ENCODE measurements around the gene RAB11FIP4. TPM values are rescaled to one million over a fixed set of nuclear protein-coding genes. Genes with fewer than 3 reads are reported as not detected.
"Not testable (repeated sequence)": the region's sequence is repeated elsewhere in the genome, so short reads cannot be mapped to it uniquely, and the experiment has no call there.

The RAB11FIP4 gene
- polyA plus RNA-seq, 1 of the 3 experiments (the other 2 are of a cell fraction): 9.4 TPM

DNA sequence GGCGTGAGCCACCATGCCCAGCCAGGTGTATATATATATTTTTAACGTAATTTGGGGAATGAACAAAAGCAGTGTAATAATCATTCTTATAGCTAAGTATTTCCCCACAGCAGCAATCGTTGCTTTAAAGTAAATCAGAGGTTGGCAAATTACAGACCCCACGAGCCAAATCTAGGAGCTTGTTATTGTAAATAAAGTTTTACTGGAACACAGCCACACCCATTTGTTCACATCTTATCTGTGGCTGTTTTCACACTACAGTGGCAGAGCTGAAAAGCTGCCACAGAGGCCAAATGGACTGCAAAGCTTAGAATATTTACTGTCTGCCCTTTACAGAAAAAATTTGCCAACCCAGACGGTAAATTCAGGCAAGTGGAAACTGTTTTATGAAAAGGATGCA, 50.8 kb downstream of the RAB11FIP4 start:
- H3K9ac ChIP-seq: no peak overlapping the region
- POLR2A ChIA-PET: no interaction called here
- no peak overlapping the region for H3K4me3 ChIP-seq (ENCODE audit: low read depth in 2 of 2, low read length in 1 of 2)
- TF ChIP-seq RCOR1 (IDR thresholded peaks at IDR 0.05; ENCODE audit: low read length) (no peak), YY1 (IDR thresholded peaks at IDR 0.05; ENCODE audit: low read depth) (no peak)
- TF ChIP-seq, protein P1, sequence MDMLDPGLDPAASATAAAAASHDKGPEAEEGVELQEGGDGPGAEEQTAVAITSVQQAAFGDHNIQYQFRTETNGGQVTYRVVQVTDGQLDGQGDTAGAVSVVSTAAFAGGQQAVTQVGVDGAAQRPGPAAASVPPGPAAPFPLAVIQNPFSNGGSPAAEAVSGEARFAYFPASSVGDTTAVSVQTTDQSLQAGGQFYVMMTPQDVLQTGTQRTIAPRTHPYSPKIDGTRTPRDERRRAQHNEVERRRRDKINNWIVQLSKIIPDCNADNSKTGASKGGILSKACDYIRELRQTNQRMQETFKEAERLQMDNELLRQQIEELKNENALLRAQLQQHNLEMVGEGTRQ (IDR thresholded peaks at IDR 0.05; ENCODE audit: borderline replicate concordance, low read depth, low read length): no peak
- CTCF ChIA-PET: interaction anchor here (0.9 to 1.3 kb wide), 3 partner anchors 14 to 401 kb away, joined by 3 to 6 read pairs (median 4); no protein-coding TSS in a partner anchor
- WGBS (ENCODE audit: low lambda C conversion rate): 90% methylated on average over 5 of the region's 5 CpGs
- no peak for DNase-seq
- H3K27ac ChIP-seq (ENCODE audit: low read depth in 2 of 2, low read length in 1 of 2): no peak overlapping the region
- no peak overlapping the region for H2AFZ ChIP-seq (ENCODE audit: low read depth)
- H3F3A ChIP-seq (replicated peaks; ENCODE audit: insufficient read depth): no peaks in the 10 kb centered on the region
- no peaks in the 10 kb centered on the region for H3K36me3 ChIP-seq (replicated peaks in 1 of 2; ENCODE audit: control insufficient read depth in 1 of 2, insufficient read depth in 2 of 2, low read length in 1 of 2)
- H3K27me3 ChIP-seq (ENCODE audit: insufficient read depth): no peaks in the 10 kb centered on the region
- H3K9me2 ChIP-seq: no peaks in the 10 kb centered on the region
- no peaks in the 10 kb centered on the region for H3K9me3 ChIP-seq
- no peaks in the 10 kb centered on the region for H4K20me1 ChIP-seq (ENCODE audit: insufficient read depth)
- peaks cover 0 to 11% of the 10 kb centered on the region in 2 experiments; a peak in 2 of 4 replicates for H3K4me1 ChIP-seq (ENCODE audit: control insufficient read depth in 1 of 2, insufficient read depth in 2 of 2, low read depth in 1 of 2, low read length in 1 of 2)
- no peaks in the 10 kb centered on the region for H3K79me2 ChIP-seq (ENCODE audit: insufficient read depth)
- H3K4me2 ChIP-seq: no peak overlapping the region

DNA sequence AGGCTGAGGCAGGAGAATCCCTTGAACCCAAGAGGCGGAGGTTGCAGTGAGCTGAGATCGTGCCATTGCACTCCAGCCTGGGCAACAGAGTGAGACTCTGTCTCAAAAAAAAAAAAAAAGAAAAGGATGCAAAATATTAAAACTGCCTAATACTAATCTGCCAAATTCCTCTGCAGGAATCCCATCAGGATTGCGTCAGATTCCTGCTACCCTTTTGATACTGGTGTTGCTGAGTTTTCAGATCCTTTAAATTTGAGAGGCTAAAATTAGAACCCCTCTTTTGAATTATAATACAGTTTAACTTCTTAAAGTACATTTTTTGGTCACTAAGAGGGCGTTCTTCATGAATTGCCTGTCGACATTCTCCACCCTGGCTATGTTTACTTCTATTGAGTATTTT, 51.4 kb downstream of the RAB11FIP4 start:
- 83% methylated on average over 5 of the region's 5 CpGs for WGBS (ENCODE audit: low lambda C conversion rate)
- H3K27me3 ChIP-seq (ENCODE audit: insufficient read depth); POLR2A ChIA-PET; H3F3A ChIP-seq (replicated peaks; ENCODE audit: insufficient read depth); H3K9me2 ChIP-seq; H2AFZ ChIP-seq (ENCODE audit: low read depth); H3K9me3 ChIP-seq; H4K20me1 ChIP-seq (ENCODE audit: insufficient read depth); H3K36me3 ChIP-seq (replicated peaks in 1 of 2; ENCODE audit: control insufficient read depth in 1 of 2, insufficient read depth in 2 of 2, low read length in 1 of 2); H3K4me3 ChIP-seq (ENCODE audit: low read depth in 2 of 2, low read length in 1 of 2); H3K79me2 ChIP-seq (ENCODE audit: insufficient read depth); H3K9ac ChIP-seq; H3K4me2 ChIP-seq; DNase-seq; H3K27ac ChIP-seq (ENCODE audit: low read depth in 2 of 2, low read length in 1 of 2): not testable (repeated sequence)
- CTCF ChIA-PET: interaction anchor here (0.9 to 1.2 kb wide), 2 partner anchors 14 to 79 kb away, joined by 3 to 4 read pairs; no protein-coding TSS in a partner anchor
- H3K4me1 ChIP-seq (ENCODE audit: control insufficient read depth in 1 of 2, insufficient read depth in 2 of 2, low read depth in 1 of 2, low read length in 1 of 2): peaks cover 0 to 11% of the 10 kb centered on the region in 2 experiments; a peak in 1 of 4 replicates

DNA sequence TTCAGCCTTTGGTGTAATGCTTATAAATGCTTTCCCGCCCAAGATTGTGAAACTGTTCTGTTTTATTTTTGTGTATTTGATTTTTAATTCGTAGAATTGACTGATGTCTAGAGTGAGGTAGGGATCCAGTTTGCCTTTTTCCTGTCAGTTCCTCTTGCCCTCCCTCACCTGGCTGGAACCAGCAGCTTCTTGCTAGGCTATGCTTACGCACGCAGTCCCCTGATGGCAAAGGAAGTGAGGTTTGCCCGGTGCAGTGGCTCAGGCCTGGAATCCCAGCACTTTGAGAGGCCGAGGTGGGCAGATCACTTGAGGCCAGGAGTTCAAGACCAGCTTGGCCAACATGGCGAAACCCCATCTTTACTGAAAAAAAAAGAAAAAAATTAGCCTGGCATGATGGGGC, 51.9 kb downstream of the RAB11FIP4 start:
- Histone ChIP-seq H3F3A (replicated peaks; ENCODE audit: insufficient read depth) (no peaks in the 10 kb centered on the region), H3K4me1 (ENCODE audit: control insufficient read depth in 1 of 2, insufficient read depth in 2 of 2, low read depth in 1 of 2, low read length in 1 of 2) (peaks cover 0 to 11% of the 10 kb centered on the region in 2 experiments; a peak in 1 of 4 replicates), H4K20me1 (ENCODE audit: insufficient read depth) (no peaks in the 10 kb centered on the region), H3K9me3 (no peaks in the 10 kb centered on the region), H3K9ac (no peak overlapping the region), H3K4me3 (ENCODE audit: low read depth in 2 of 2, low read length in 1 of 2) (no peak overlapping the region), H3K4me2 (peak overlapping the region; percentile 29; the same call in 1 of the 2 replicates), H2AFZ (ENCODE audit: low read depth) (no peak overlapping the region), H3K27me3 (ENCODE audit: insufficient read depth) (no peaks in the 10 kb centered on the region), H3K79me2 (ENCODE audit: insufficient read depth) (no peaks in the 10 kb centered on the region), H3K36me3 (replicated peaks in 1 of 2; ENCODE audit: control insufficient read depth in 1 of 2, insufficient read depth in 2 of 2, low read length in 1 of 2) (no peaks in the 10 kb centered on the region), H3K27ac (ENCODE audit: low read depth in 2 of 2, low read length in 1 of 2) (no peak overlapping the region), H3K9me2 (no peaks in the 10 kb centered on the region)
- POLR2A ChIA-PET: no interaction called here
- 87% methylated on average over 7 of the region's 7 CpGs for WGBS (ENCODE audit: low lambda C conversion rate)
- no peak for DNase-seq
- CTCF ChIA-PET: interaction anchor here (1.2 kb wide), 1 partner anchor 78 kb away, joined by 3 read pairs; no protein-coding TSS in a partner anchor
- TF ChIP-seq ELF1 (IDR thresholded peaks at IDR 0.05): no peak
- TF ChIP-seq NFIC (IDR thresholded peaks at IDR 0.05; ENCODE audit: borderline replicate concordance): no peak
- TF ChIP-seq, protein P2, sequence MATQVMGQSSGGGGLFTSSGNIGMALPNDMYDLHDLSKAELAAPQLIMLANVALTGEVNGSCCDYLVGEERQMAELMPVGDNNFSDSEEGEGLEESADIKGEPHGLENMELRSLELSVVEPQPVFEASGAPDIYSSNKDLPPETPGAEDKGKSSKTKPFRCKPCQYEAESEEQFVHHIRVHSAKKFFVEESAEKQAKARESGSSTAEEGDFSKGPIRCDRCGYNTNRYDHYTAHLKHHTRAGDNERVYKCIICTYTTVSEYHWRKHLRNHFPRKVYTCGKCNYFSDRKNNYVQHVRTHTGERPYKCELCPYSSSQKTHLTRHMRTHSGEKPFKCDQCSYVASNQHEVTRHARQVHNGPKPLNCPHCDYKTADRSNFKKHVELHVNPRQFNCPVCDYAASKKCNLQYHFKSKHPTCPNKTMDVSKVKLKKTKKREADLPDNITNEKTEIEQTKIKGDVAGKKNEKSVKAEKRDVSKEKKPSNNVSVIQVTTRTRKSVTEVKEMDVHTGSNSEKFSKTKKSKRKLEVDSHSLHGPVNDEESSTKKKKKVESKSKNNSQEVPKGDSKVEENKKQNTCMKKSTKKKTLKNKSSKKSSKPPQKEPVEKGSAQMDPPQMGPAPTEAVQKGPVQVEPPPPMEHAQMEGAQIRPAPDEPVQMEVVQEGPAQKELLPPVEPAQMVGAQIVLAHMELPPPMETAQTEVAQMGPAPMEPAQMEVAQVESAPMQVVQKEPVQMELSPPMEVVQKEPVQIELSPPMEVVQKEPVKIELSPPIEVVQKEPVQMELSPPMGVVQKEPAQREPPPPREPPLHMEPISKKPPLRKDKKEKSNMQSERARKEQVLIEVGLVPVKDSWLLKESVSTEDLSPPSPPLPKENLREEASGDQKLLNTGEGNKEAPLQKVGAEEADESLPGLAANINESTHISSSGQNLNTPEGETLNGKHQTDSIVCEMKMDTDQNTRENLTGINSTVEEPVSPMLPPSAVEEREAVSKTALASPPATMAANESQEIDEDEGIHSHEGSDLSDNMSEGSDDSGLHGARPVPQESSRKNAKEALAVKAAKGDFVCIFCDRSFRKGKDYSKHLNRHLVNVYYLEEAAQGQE (IDR thresholded peaks at IDR 0.05; ENCODE audit: low read depth, low read length): no peak
- TF ChIP-seq, protein P3, sequence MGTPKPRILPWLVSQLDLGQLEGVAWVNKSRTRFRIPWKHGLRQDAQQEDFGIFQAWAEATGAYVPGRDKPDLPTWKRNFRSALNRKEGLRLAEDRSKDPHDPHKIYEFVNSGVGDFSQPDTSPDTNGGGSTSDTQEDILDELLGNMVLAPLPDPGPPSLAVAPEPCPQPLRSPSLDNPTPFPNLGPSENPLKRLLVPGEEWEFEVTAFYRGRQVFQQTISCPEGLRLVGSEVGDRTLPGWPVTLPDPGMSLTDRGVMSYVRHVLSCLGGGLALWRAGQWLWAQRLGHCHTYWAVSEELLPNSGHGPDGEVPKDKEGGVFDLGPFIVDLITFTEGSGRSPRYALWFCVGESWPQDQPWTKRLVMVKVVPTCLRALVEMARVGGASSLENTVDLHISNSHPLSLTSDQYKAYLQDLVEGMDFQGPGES (IDR thresholded peaks at IDR 0.05; ENCODE audit: low read depth, low read length): no peak
- TF ChIP-seq FOXM1 (IDR thresholded peaks at IDR 0.05; ENCODE audit: low read depth): no peak
- no peak for TF ChIP-seq CHD2 (IDR thresholded peaks at IDR 0.05; ENCODE audit: low read length, partially characterized antibody)
- TF ChIP-seq EZH2phosphoT487 (IDR thresholded peaks at IDR 0.05; ENCODE audit: borderline replicate concordance, low read depth): no peak
- no peak for TF ChIP-seq FOXJ3 (CRISPR knock-in tag; IDR thresholded peaks at IDR 0.05)
- TF ChIP-seq TAF1 (IDR thresholded peaks at IDR 0.05; ENCODE audit: borderline replicate concordance, low read depth, low read length): no peak
- TF ChIP-seq EP300 (IDR thresholded peaks at IDR 0.05; ENCODE audit: borderline replicate concordance in 1 of 2, low read depth in 1 of 2, low read length in 1 of 2): no peak
- no peak for TF ChIP-seq RXRA (IDR thresholded peaks at IDR 0.05; ENCODE audit: borderline replicate concordance, low read depth)
- TF ChIP-seq TEAD4 (IDR thresholded peaks at IDR 0.05; ENCODE audit: borderline replicate concordance, insufficient read depth): no peak
- no peak for TF ChIP-seq NRF1 (IDR thresholded peaks at IDR 0.05; ENCODE audit: low read depth, low read length)
